GM18517 (cell line): ENCODE data around the gene NPTN.
"Not testable (repeated sequence)": the region's sequence is repeated elsewhere in the genome, so short reads cannot be mapped to it uniquely, and the experiment has no call there.

Experiments used
- ATAC-seq: cut with Tn5 transposase; IDR thresholded peaks from one replicate; pipeline ENCODE4 v1.9.1; 2021; ENCODE audit warnings: mild to moderate bottlenecking, moderate library complexity; ENCODE audit not compliant: unreplicated experiment

NPTN gene

DNA sequence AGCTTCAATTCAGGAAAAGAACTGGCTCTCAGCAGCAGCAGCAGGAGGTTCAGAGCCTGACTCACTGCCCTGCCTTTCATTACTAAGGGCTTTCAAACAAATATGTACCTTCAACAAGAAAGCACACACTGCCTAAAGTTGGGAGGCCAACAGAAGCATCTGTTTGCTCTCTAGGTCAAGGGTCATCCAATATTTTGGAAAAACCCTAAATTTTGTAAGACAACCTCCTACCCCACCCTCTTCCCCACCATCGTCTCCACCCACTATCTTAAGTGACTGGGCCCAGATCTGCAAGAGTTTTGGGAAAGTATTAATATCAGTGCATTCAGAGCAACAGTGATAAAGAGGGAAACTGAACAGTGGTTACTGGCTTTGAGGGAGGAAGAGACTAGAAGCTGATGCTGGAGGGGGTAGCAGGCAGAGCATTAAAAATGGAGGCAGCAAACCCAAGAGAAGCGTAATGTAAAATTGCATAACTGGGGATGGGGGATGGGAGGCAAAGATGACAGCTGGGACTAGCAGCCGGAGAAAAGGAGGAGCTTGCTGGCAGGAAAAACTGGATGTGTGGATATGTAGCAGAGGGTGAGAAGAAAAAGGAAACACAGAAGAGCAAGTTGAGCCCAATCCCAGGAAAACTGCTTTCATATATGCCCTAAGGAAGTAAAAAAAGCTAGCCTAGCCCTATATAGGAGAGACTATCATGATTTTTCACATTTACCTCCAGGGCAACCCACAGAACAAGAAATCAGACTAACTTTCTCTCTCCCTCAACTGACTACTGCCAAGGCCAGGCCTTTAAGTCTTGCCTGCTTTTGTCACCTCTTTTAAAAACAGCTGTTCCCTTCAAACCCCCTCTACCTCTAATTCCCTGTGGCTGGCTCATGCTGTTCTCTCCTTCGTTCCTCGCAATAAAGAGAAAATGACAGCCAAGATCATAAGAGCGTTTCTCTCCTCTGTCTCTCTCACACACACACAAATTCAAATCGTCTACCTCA, 31.4 kb downstream of the NPTN start:
- ATAC-seq, result no peak

DNA sequence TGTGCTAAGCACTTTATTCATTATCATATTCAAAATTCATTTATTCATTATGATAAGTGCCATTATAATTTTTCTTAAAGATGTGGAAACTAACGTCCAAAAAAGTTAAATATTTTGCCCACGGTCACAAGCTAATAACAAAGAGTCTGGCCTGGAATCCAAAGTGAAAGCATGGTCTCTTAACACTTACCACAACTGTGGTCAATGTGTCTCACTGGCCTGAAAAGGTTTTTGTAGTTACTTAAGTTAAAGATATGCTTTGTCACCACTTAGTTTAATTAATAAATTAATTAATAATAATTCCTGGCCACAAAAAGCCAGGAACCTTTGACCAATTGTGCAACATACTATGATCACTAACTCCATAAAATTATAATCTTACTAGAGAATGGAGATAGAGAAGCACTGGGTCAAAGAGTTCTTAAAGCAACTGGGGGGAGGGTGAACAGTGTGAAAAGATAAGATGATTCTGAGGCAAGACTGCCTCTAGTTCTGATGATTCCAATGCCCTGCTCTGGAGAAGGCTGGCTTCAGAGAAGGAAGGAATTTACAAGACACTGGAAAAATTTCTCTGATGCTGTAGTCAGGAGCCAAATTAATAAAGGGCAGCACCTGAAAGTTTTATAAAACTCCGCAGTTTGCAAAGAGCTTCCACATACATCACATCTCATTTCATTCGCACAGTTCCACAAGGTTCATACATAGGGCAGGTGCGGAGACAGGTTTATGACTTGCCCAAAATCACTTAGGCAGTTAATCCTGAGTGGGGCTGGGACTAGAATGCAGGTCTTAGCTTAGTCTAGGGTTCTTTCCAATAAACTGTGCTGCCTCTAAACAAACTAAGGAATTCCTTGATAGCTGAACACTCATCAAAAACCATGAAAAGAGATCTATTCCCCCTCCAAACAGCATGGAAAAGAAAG, 32.5 kb downstream of the NPTN start:
- ATAC-seq, result no peak

DNA sequence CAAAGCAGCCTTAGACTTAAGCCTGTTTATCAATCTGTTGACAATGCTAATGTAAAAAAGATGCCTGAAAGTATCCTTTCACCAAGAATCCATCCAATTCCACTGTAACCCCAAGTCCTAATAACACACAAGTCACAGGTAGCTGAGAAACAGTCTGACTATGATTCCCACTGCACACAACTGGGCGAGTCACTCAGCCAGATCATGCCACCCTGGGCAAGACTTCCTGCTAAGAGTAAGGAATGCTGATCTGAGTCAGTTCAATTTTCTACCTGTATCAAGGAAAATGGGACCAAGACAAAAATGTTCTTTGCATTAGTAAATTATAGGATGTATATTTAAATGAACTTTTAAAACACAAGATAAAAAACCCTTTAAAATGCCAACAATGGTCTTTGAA, 33.3 kb downstream of the NPTN start:
- ATAC-seq, result no peak

DNA sequence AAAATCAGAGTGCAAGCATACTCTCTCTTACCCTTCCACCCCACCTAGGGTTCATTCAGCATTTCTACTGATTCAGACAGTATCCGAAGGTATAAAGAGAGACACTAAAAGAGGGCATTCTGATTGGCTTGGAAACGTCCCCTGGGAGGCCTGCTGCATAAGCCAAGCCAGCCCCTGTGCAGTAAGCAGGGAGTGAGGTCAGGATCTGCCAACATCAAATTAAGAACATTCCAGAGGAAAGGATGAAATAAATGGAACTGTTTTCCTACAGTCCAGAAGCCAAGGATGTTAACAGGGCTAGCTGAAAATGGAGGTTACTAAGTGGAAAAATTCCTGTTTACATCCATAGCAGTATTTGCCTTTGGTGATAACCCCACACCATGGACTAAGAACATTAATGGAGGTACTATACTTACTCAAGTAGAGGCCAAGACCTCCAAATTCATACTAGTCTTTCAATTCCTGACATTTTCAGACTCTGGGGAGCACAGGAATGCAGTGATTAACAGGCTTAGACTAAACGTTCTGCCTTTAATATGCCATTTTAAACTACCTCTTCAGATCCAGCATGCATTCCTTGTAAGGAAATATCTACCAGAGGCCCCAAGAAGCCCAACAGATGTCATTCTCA, 34.5 kb downstream of the NPTN start:
- no peak for ATAC-seq

DNA sequence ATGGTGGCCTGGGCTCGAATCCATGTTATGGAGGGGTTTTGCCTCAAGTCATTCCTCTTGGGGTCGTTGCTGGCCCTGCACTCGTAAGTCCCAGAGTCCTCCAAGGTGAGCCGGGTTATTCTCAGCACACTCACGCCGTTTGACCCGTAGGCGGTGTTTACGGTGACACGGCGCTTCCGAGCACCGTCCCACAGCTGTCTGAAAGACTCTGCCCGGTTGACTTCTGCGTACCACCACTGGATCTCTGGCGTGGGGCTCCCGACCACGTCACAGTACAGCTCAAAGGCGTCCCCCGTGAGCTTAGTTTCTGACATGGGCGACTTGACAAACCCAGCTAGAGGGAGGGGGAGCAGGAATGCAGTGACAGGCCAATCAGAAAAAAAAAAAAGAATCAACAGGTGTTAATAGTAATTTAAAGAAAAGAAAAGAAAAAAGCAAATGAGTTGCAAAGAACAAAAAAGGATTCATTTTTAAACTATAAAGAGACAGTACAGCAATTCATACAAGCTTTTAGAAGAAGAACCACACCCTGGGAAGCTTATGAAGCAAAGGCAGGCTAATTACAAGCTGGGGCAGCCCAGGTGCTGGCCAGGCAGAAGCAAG, 36.1 kb downstream of the NPTN start:
- no peak for ATAC-seq

DNA sequence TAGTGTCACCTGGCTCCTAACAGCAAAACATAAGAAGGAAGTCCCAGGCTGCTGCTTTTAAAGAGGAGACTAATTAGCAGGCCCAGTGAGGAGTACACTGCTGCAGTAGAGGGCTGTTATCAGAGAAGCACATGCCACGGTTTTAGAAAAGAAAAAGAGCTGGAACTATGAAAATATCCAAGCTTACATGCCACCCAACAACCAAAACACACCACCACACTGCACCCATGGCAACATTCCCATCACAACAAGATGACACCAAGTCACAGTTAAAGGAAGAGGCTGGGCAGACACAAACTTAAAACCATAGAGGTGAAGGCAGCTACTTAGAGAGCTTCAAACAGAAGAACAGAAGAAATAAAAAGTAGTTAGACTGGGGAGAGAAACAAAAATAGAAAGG, 37.0 kb downstream of the NPTN start:
- no peak for ATAC-seq

DNA sequence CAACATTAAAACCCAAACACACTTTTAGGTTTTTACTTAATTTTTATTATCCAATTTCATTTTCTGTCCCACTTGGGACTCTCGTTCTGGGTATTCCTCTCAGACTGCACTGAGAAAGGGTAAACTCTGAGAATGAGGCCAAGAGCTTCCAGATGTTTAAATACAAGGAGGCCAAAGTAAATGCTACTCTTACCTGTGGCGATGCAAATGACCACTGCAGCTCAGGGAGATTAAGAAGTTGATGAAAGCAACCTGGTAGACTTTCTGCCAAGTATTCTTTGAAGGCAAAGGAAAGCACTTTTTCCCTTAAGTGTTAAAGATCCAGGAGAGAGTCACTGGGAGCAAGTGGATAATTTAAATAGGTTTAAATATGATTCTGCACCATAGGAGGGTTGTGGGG, 39.1 kb downstream of the NPTN start:
- ATAC-seq, result no peak

DNA sequence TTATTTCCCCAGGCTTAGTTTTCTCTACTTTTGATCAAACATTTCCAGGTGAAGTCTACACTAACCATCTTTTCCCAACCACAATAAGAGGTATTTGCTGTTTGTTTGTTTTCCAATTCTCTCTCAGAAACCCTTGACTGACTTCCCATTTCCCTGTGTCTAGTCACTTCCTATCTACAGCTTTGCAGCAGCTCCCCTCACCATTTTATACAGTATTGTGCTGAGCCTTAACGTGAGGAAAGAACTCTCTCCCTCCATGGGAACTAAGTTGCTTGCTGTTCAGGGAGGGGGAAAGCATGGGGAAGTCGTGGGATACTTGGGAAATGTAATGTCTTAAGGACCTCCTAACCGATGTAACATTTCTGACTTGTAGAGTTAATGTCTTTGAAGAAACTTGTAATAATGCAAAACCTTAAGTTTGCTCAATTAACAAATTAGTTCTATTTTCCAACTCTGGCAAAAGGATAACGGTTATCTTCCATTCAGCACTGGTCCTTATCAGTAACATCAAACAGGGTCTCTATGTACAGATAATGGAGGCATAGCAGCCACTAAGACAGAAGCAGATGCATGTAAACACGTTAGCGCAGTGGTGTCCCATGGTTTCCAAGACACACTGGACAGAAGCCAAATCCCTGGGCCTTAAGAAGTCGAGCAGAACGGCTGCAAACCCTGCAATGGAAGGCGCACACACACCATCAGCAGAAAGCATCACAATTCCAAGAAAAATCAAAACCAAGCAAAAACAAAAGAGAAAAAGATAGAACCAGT, 39.7 kb downstream of the NPTN start:
- ATAC-seq, result no peak

DNA sequence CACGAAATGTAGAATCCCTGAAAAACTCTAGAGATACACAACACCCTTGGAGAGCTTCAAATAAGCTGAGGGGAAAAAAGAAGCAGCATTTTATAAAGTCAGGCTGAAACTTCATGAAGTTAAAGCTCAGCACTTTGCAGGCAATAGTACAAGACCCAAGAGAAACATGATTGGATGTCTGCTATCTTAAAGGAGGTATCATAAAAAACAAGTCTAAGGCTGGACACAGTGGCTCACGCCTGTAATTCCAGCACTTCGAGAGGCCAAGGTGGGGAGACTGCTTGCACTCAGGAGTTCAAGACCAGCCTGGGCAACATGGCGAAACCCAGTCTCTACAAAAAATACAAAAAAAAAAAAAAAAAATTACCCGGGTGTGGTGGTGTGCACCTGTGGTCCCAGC, 42.9 kb downstream of the NPTN start:
- no peak for ATAC-seq

DNA sequence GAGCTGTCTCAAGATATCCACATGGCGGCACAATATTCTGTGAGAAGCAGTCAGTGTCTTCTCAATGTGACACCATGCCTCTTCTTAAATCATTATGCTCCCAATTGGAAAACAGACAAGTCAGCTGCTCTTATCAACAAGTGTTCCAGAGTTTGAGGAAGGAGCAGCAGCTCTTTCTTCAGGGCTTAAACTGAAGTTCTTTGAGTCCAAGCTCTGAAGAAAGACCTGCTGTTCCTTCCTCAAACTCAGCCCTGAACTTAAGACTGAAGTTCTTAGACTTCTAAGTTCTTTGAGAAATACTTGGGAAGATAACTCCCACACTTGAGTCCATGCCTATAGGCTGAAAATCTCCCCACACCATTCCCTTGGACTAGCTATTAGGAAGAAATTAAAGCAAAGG, 43.4 kb downstream of the NPTN start:
- no peak for ATAC-seq

DNA sequence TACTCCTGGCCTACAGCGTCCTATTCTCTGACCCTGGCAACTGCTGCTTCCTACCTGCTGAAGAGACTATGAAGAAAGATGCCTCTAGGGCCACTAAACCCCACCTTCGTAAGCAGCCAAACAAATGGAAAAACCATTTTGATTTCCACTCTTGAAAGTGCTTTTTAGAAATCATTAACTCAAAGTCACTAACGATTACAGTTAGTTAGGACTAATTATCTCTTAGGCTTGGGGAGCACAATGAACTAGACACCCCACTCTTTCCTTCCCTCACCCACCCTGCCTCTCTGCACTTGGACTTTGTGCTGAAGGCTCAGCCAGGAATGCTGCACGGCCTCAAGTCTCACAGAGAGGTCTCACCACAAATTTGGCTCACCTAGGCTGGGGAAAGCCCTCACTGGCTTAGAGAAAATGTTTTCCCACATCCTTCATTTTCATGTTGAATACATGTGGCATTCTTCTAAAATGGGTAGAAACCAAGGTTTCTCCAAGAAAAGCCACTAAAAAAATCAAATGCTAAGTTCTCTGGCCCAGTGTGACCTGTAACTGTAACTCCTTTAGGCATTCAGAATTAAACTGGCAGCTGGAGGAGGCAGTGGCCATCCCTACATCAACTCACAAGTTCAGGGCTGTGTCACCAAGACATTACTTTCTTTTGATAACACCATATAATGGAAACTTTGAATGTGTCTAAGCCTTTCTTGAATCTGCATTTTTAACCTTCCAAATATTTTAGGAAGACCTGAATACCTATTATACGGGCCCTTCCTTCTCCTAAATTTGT, 47.1 kb downstream of the NPTN start:
- ATAC-seq, result no peak

DNA sequence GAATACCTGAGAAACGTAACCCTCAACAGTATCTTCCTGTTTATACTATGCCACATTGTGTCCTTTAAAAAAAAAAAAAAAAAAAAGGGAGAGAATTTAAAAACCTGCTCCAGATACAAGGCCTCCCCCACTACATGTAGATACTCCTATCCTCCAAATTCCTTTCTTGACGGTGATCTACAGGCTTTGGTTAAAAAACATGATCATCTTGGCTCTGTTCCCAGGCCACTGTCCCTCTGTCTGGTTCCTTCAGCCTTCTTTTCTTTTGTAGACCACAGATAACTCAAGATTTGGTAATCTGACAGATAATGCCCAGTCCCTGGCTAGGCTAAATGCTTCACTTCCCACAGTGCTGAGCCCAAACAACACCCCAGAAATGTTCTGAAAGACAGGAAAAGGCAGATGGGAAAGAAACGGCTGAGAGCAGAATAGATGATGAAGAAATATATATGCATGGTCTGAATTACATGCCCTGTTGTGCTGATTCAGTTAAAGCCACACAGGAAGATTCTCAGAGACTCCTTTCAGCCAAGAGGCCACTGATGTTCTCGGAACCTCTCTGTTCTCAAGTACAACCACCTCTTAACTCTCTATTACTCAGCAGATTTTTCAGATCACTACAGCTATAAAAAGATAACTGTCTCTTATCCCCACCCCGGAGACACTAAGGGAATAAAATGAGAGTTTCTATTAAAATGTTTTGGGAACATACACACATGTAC, 48.3 kb downstream of the NPTN start:
- no peak for ATAC-seq

DNA sequence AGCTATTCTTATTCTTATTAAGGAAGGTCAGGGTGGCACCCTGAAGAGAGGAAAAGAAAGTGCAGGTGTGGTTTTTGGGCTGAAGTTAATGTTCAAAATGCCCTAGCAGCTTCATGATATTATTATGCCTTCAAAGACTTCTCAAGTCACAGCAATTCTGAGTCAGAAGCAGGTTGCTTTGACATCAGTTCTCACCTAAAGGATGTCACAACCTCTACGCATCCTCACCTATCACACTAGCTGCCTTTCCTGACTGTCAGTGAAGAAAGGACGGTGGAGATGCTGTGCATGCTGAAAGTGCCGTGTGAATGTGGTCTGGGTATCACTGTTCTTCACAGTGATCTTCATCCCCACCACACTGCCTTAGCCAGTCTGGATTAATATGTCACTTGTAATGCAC, 49.6 kb downstream of the NPTN start:
- no peak for ATAC-seq

DNA sequence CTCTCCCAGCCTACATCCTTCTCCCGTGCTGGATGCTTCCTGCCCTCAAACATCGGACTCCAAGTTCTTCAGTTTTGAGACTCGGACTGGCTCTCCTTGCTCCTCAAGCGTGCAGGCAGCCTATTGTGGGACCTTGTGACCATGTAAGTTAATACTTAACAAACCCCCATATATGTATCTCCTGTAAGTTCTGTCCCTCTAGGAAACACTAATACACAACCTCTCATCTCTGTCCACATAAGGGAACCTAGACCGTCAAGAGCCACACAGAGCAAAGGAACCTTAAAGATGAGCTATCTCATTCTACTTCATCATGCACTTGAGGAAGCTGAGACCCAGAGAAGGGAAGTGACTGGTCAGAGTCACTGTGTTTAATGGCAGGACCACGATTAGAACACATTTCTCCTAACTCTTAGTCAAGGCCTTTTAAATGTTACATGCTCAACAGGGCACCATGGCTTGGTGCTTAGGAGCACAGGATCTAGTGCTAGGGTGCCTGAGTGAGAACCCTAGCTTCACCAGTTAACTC, 50.3 kb downstream of the NPTN start:
- no peak for ATAC-seq

DNA sequence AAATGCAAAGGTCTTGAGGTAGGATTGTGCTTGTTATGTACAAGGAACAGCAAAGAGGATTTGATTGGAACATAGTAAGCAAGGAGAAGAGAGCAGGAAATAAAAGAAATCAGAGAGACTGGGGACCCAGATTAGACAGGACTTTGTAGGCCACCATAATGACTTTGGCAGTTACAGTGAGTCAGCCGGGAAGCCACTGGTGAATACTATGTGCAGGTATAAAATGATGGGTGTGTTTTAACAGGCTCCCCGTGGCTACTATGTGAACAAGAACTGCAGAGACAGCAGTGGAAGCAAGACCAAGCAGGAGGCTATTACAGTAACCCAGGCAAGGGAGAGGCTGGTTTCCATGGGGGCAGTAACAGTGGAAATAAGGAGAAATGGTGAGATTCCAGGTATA, 55.2 kb downstream of the NPTN start:
- no peak for ATAC-seq

DNA sequence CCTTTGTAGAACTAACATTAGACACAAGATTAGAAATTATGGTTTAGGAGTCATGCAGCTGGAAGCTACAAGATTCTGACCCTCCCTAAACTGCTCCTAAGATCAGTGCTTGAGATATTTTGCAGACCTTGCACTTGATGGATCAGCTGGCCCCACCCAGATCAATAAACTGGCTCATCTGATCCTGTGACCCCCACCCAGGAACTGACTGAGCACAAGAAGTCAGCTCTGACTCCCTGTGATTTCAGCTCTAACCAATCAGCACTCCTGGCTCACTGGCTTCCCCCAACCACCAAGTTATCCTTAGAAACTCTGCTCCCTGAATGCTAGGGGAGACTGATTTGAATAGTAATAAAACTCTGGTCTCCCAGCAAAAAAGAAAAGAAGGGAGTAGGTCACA, 55.6 kb downstream of the NPTN start:
- ATAC-seq, result not testable (repeated sequence)

DNA sequence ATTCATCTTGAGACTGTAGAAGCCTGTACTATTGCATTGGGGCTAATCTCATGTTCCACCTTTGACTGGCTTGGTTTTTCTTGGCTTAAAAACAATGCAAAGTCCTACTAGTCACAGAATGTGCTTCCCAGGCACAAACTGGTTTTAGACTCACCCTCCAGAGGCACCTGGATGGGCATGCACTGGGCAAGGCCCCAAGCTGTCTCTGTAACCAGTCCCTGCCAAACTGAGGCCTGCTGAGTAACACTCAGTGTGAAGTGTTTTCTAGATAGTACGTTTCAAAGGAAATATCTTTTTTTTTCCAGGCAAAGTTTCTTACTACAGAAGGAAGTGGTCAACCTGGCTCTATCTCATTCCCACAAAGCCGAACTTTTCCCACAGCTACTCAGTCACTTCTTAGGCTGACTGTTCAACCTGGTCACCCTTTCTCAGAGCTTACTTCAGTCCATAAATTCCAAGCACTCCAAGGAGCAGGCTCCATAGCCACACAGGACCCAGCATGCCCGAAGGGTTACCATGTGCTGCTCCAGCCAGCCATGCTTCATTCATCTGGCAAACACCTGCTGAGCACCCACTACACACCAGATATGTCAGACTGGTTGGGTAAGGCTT, 57.4 kb downstream of the NPTN start:
- ATAC-seq, result no peak

DNA sequence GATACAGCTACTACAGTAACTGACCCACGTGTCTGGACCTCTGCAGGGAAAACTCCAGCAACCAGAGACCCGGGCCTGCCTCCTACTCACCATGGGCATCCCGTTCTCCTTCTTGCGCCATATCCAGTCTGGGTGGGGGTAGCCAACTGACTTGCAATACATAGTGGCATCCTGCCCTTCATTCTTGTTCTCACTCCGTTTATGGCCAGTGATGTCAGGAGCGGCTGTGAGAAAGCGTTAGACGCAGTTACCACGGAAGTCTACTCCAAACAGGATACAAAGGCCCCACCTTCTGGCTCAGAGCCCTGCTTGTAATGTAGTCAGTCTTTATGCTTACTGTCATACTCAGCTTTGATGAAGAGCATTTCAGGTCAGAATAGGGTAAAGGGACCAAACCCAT, 59.6 kb downstream of the NPTN start:
- no peak for ATAC-seq
